Stimulated activated CD4-positive, alpha-beta T cell treated with anti-CD3 and anti-CD28 coated beads, Interleukin-4, amount 100 ng/mL, for 48 hours (primary cell): ENCODE results near the gene RASSF5.

Experiments
- DNase-seq, 2 donors: peaks; one replicate each; pipeline ENCODE4 v3.0.0-alpha.2; 2020; ENCODE audit warnings: low read depth in 2 of 2

RASSF5 gene

DNA sequence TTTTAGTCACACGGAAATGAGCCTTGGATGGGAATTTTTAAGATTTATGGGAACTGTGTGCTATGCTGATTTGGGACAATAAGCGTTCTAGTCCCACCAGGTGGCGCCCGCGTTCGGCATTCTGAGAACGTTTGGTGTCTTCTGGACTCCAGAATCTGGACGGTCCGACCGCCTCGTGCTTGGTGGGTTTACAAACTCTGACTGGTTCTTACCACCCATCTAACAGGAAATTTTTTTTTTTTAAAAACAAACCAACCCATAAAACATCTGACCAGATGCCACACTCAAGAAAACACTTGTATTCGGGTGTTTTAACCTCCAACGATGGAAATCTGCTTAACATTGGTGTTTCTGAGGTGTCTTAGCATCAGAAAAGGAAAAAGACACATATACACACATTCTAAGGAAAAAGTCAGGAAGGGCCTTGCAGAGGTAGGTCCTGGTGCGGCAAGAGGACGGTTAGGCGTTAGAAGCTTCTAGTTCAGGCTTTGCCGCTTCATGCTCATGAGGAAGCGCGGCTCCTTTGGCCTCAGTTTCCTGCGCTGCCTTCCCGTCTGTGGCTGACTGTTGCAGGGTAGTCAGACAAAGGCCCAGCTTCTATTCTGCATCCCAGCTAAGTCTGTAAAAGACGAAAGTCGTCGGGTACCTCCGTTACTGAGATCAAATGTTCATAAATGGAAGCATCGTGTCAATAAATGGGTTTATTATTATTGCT, 127.2 kb downstream of the RASSF5 start:
- peak; percentile 73 to 76 for DNase-seq

DNA sequence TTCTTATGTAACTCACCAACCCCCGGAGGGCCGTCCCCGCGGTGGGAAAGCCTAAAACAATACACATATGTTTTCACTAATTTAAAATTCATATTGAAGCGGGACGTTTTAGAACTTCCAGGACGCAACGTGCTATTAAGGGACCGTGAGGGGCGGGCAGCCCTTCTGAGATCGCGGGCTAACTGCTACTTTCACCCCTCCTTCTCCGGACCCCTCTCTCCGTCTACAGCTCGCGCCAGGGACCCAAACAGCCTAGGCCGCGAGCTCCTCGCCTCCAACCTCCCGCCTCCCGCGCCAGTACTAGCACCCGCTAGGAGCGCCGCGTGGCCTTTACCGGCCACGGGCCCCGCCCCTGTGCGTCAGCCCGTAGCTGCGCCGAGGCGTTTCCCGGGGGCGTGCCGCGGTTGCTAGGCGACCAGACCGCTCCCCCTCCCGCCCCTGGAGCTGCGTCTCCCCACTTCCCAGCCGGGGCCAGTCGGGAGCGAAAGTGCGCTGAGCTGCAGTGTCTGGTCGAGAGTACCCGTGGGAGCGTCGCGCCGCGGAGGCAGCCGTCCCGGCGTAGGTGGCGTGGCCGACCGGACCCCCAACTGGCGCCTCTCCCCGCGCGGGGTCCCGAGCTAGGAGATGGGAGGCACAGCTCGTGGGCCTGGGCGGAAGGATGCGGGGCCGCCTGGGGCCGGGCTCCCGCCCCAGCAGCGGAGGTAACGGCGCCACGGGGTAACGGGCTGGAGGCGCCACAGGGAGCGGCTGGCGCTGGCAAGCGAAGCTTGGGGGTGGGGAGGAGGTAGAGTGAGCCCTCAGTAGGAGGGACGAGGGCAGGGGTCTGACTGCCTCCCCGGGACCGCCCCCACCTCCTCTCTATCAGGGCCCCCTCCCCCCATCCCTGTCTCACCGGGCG, 128.0 kb downstream of the RASSF5 start, which contains the start of gene DYRK3:
Gene DYRK3, plus strand, starts transcription at position 457 of the 898 bp plus-strand sequence. Its CDS starts 168 bp downstream, at position 625.
- DNase-seq = peak; percentile 88 to 93

DNA sequence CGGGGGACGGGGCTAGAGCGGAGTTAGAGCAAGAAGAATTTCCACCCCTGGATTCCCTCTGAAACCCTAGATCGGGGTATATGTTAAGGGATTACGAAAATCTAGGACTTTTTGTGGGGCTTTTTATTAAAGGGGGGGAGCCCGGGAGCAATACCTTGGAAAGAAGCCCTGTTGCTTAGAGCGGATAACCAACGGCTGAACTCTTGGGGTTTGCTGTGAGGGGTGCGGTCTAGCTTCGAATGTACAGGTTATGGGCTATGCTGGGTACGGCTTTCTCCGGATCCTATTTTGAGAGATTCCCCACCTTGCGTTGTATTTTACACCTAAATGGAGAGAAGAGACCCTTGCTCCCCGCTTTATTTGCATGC, 128.6 kb downstream of the RASSF5 start:
- no peak for DNase-seq

DNA sequence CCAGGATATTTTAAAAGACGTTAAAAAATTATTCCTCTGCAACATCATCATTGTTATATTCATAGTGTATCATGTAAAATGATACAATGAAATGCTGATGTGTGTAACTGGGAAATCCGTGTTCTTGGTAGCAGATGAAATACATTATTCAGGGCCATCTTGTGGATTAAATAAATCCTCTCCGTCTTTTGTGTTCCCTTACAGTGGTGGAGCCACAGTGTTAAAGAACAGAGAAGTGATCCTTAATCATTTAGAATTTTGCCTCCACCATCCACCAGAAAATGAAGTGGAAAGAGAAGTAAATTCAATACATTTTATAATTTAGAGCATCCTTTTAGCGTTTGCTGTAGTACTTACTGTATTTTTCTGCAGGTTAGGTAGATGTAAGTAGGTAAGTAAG, 129.3 kb downstream of the RASSF5 start:
- DNase-seq = no peak

DNA sequence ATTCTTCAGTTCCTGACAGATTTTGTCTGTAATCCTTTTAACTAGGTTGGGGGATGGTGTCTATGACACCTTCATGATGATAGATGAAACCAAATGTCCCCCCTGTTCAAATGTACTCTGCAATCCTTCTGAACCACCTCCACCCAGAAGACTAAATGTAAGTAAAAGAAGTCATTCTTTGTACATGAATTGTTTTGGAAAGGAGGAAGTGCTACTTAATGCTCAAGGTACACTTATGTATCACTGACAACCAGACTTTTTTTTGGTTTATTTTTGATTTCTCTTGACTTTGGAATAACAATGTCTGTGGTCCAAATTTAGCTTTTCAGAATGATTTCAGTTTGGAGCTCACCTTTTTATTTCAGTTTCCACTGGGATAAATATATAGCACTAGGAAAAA, 130.3 kb downstream of the RASSF5 start:
- no peak for DNase-seq
